Calu3 (cell line): ENCODE results near the gene PPP2R2C. TPM values are rescaled to one million over a fixed set of nuclear protein-coding genes. Genes with fewer than 3 reads are reported as not detected.

Experiments used
- BruUV-seq: library from RNA; stranded (reverse); fragments of 400-500 nt; replicated peaks from 2 replicates; lab custom pipeline; 2021; lab: Mats Ljungman, UMichigan
- CTCF ChIA-PET: fragments of 300-600 bp; sonication (Branson Sonifier 250); formaldehyde crosslinking; loops from one replicate; lab custom pipeline; 2022; ENCODE audit warnings: antibody characterized with exemption; lab: Charles Lee
- DNase-seq: peaks from one replicate; pipeline ENCODE4 v3.0.0; 2022
- H3K27ac Mint-ChIP-seq: one replicate; pipeline ENCODE4 v1.8.0; 2022; ENCODE audit warnings: mixed read lengths; ENCODE audit not compliant: unreplicated experiment
- H3K27me3 Mint-ChIP-seq: one replicate; pipeline ENCODE4 v1.8.0; 2022; ENCODE audit warnings: mixed read lengths; ENCODE audit not compliant: unreplicated experiment
- H3K36me3 Mint-ChIP-seq: one replicate; pipeline ENCODE4 v1.8.0; 2022; ENCODE audit warnings: mild to moderate bottlenecking, moderate library complexity, mixed read lengths; ENCODE audit not compliant: insufficient read depth, unreplicated experiment
- H3K4me1 Mint-ChIP-seq: one replicate; pipeline ENCODE4 v1.8.0; 2022; ENCODE audit warnings: mild to moderate bottlenecking, low read depth, mixed read lengths; ENCODE audit not compliant: unreplicated experiment
- H3K4me3 Mint-ChIP-seq: one replicate; pipeline ENCODE4 v1.8.0; 2022; ENCODE audit warnings: mild to moderate bottlenecking, low read depth, moderate library complexity, mixed read lengths; ENCODE audit not compliant: unreplicated experiment
- H3K9me3 Mint-ChIP-seq: one replicate; pipeline ENCODE4 v1.8.0; 2022; ENCODE audit warnings: low read depth, mixed read lengths; ENCODE audit not compliant: unreplicated experiment
- CTCF ChIP-seq: fragments of 200-600 bp; IDR thresholded peaks from one replicate; pipeline ENCODE4 v1.8.0; 2022; ENCODE audit warnings: antibody characterized with exemption; ENCODE audit not compliant: unreplicated experiment
- intact Hi-C: fragments of 100-400 bp; cut with micrococcal nuclease; formaldehyde crosslinking; loops from one replicate; pipeline ENCODE4 v1.10.0; 2022; ENCODE audit not compliant: unreplicated experiment
- total RNA-seq: library from RNA; stranded (reverse); gene quantifications from 2 replicates; pipeline ENCODE4 v1.2.3, GENCODE V29; 2022

PPP2R2C gene
- total RNA-seq, 1 experiment from 2014 or later = 9.4 TPM

- Mint-ChIP-seq H3K4me3 (no peak overlapping the region), H3K27me3 (no peaks in the 10 kb centered on the region), H3K4me1 (peaks cover 8% of the 10 kb centered on the region), H3K27ac (no peak overlapping the region), H3K36me3 (no peaks in the 10 kb centered on the region), H3K9me3 (peaks cover 2% of the 10 kb centered on the region)
- no peak for TF ChIP-seq CTCF
- no TSS peak for BruUV-seq
- no peak for DNase-seq
- intact Hi-C loops = no loop called here
- CTCF ChIA-PET = no interaction called here
These were observed 57.8 kb downstream of the PPP2R2C start for GRCh38 chr4:6414578-6414977.

- no TSS peak for BruUV-seq
- intact Hi-C loops = no loop called here
- H3K27ac Mint-ChIP-seq = no peak overlapping the region
These were observed 61.8 kb downstream of the PPP2R2C start for GRCh38 chr4:6410664-6411063.

GRCh38 chr4:6410068-6410467 lies 62.3 kb downstream of the PPP2R2C start:
- intact Hi-C loops = no loop called here
- Mint-ChIP-seq H3K9me3 (peaks cover 2% of the 10 kb centered on the region), H3K4me3 (no peak overlapping the region), H3K4me1 (no peaks in the 10 kb centered on the region), H3K27ac (no peak overlapping the region), H3K36me3 (no peaks in the 10 kb centered on the region), H3K27me3 (no peaks in the 10 kb centered on the region)
- BruUV-seq = no TSS peak
- TF ChIP-seq CTCF = no peak
- CTCF ChIA-PET = no interaction called here
- DNase-seq = no peak

More at GRCh38 chr4:6410664-6411063, 61.8 kb downstream of the PPP2R2C start:
- no peak for DNase-seq
- H3K36me3 Mint-ChIP-seq = no peaks in the 10 kb centered on the region
- no peaks in the 10 kb centered on the region for H3K27me3 Mint-ChIP-seq
- H3K9me3 Mint-ChIP-seq = peaks cover 2% of the 10 kb centered on the region
- no peak for TF ChIP-seq CTCF
- CTCF ChIA-PET = no interaction called here
- H3K4me1 Mint-ChIP-seq = no peaks in the 10 kb centered on the region
- no peak overlapping the region for H3K4me3 Mint-ChIP-seq

GRCh38 chr4:6409381-6409780 lies 63.0 kb downstream of the PPP2R2C start:
- CTCF ChIA-PET = no interaction called here
- no peak for DNase-seq
- no peaks in the 10 kb centered on the region for H3K4me1 Mint-ChIP-seq
- H3K27me3 Mint-ChIP-seq = no peaks in the 10 kb centered on the region
- peaks cover 2% of the 10 kb centered on the region for H3K9me3 Mint-ChIP-seq
- no peak for TF ChIP-seq CTCF
- intact Hi-C loops = no loop called here
- no TSS peak for BruUV-seq
- H3K4me3 Mint-ChIP-seq = no peak overlapping the region
- H3K36me3 Mint-ChIP-seq = no peaks in the 10 kb centered on the region
- no peak overlapping the region for H3K27ac Mint-ChIP-seq

GRCh38 chr4:6408263-6408662 lies 64.2 kb downstream of the PPP2R2C start:
- Mint-ChIP-seq H3K27me3 (no peaks in the 10 kb centered on the region), H3K9me3 (peaks cover 2% of the 10 kb centered on the region), H3K27ac (no peak overlapping the region), H3K4me1 (no peaks in the 10 kb centered on the region), H3K4me3 (no peak overlapping the region), H3K36me3 (no peaks in the 10 kb centered on the region)
- intact Hi-C loops = no loop called here
- TF ChIP-seq CTCF = no peak
- CTCF ChIA-PET = no interaction called here
- no peak for DNase-seq
- no TSS peak for BruUV-seq
